Measurements from ENCODE around the gene DEXI. TPM values are rescaled to one million over a fixed set of nuclear protein-coding genes. Genes with fewer than 3 reads are reported as not detected.

DEXI gene
- total and polyA plus RNA-seq, 2 of the 13 experiments (the other 11 are each of a cell fraction or from before 2014, with no cell fraction given), result 51.5 to 70.4 TPM

DNA sequence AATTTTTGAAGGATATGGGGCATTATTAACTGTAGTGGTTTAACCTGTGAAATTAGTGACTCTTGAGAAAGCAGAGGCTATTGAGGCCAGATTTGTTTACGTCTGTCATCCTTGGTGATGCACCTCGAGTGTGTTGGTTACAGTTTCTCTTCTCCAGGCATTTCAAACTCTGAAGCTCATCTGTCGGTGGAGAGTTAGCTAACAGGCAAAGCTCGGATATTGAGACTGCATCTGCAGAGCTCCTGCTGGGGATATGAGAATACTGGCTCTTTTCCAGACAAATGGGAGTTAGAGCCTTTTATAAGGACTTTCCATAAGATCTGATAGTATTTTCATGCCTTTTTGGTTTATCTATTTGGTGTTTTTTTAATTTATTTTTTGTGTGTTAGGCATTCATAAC lies 8.8 kb upstream of the DEXI start (continued):
- no peak for TF ChIP-seq CREB3 (CRISPR knock-in tag; IDR thresholded peaks at IDR 0.05)

- Histone ChIP-seq H4K20me1 (ENCODE audit: insufficient read depth, low read length) (no peaks in the 10 kb centered on the region), H3K27ac (ENCODE audit: extremely low read length, insufficient read depth, low read length) (no peak overlapping the region), H3K4me3 (replicated peaks in 1 of 3; ENCODE audit: insufficient read depth in 1 of 3, low read depth in 2 of 3, low read length in 3 of 3) (no peak overlapping the region), H3K9me3 (ENCODE audit: low read length) (no peaks in the 10 kb centered on the region), H2AFZ (ENCODE audit: low read length) (no peak overlapping the region), H3K79me2 (ENCODE audit: insufficient read depth, low read length) (peaks cover 14% of the 10 kb centered on the region), H3K27me3 (ENCODE audit: control insufficient read depth in 1 of 2, insufficient read depth in 2 of 2, low read length in 2 of 2) (no peaks in the 10 kb centered on the region), H3K36me3 (replicated peaks in 1 of 2; ENCODE audit: control insufficient read depth in 1 of 2, insufficient read depth in 2 of 2, low read length in 2 of 2) (no peaks in the 10 kb centered on the region), H3K9ac (ENCODE audit: insufficient read depth, low read depth, low read length) (no peak overlapping the region), H3K4me1 (ENCODE audit: insufficient read depth, low read length) (peaks cover 33% of the 10 kb centered on the region), H3K4me2 (ENCODE audit: low read depth, low read length) (no peak overlapping the region)
- in situ Hi-C loops (cut with HindIII; ENCODE audit: extremely low pct_ligation_motif_present, low pct_unique_long_range_greater_than_20kb), result no loop called here
- FAIRE-seq (no peak), DNase-seq (ENCODE audit: low spot score) (no peak), ATAC-seq (no peak)
- WGBS (ENCODE audit: low lambda C conversion rate), result 87% methylated on average over 5 of the region's 5 CpGs
- intact Hi-C loops (cut with micrococcal nuclease; ENCODE audit: unreplicated experiment), result no loop called here
- no peak for TF ChIP-seq PAX8 (CRISPR knock-in tag; IDR thresholded peaks at IDR 0.05; ENCODE audit: borderline replicate concordance)
- TF ChIP-seq FOSL2 (CRISPR knock-in tag; IDR thresholded peaks at IDR 0.05), result 0 out of 2 replicates have a peak, but pooled peaks have one; percentile 6
- no TSS peak for BruUV-seq (replicated peaks)
- ChIA-PET CTCF (ENCODE audit: low intra/inter-chr PET ratio, low total read pairs) (no interaction called here), POLR2A (interaction anchor here (1.3 kb wide), 1 partner anchor 9 kb away, joined by 4 read pairs; the partner anchor contains the start of gene DEXI)
Observed at GRCh38 chr16:10950393-10950792, 8.1 kb upstream of the DEXI start.

- FAIRE-seq, result no peak
- Histone ChIP-seq H3K27me3 (ENCODE audit: control insufficient read depth in 1 of 2, insufficient read depth in 2 of 2, low read length in 2 of 2) (no peaks in the 10 kb centered on the region; a peak in 1 of 5 replicates), H3K79me2 (ENCODE audit: insufficient read depth, low read length) (peaks cover 21% of the 10 kb centered on the region), H3K9ac (ENCODE audit: insufficient read depth, low read depth, low read length) (no peak overlapping the region), H3K4me1 (ENCODE audit: insufficient read depth, low read length) (peaks cover 29% of the 10 kb centered on the region), H3K9me3 (ENCODE audit: low read length) (no peaks in the 10 kb centered on the region), H2AFZ (ENCODE audit: low read length) (no peak overlapping the region), H3K36me3 (replicated peaks in 1 of 2; ENCODE audit: control insufficient read depth in 1 of 2, insufficient read depth in 2 of 2, low read length in 2 of 2) (no peaks in the 10 kb centered on the region), H3K4me2 (ENCODE audit: low read depth, low read length) (no peak overlapping the region), H4K20me1 (ENCODE audit: insufficient read depth, low read length) (no peaks in the 10 kb centered on the region), H3K27ac (ENCODE audit: extremely low read length, insufficient read depth, low read length) (no peak overlapping the region), H3K4me3 (replicated peaks in 1 of 3; ENCODE audit: insufficient read depth in 1 of 3, low read depth in 2 of 3, low read length in 3 of 3) (no peak overlapping the region)
- no TSS peak for BruUV-seq (replicated peaks)
- ATAC-seq, result no peak
- intact Hi-C loops (cut with micrococcal nuclease; ENCODE audit: unreplicated experiment) (no loop called here), in situ Hi-C loops (cut with HindIII; ENCODE audit: extremely low pct_ligation_motif_present, low pct_unique_long_range_greater_than_20kb) (no loop called here)
- WGBS (ENCODE audit: low lambda C conversion rate), result 95% methylated on average over 6 of the region's 7 CpGs
- CTCF ChIA-PET (ENCODE audit: low intra/inter-chr PET ratio, low total read pairs), result no interaction called here
- no peak for DNase-seq (ENCODE audit: low spot score)
- POLR2A ChIA-PET, result interaction anchor here (1.3 kb wide), 1 partner anchor 8 kb away, joined by 4 read pairs; the partner anchor contains the start of gene DEXI
- TF ChIP-seq, protein P1, sequence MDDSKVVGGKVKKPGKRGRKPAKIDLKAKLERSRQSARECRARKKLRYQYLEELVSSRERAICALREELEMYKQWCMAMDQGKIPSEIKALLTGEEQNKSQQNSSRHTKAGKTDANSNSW (CRISPR knock-in tag; IDR thresholded peaks at IDR 0.05; ENCODE audit: borderline replicate concordance), result no peak
- TF ChIP-seq SPEN (CRISPR knock-in tag; IDR thresholded peaks at IDR 0.05; ENCODE audit: low read depth) (no peak), CBX5 (CRISPR knock-in tag; IDR thresholded peaks at IDR 0.05; ENCODE audit: borderline replicate concordance) (no peak), JUN (CRISPR knock-in tag; IDR thresholded peaks at IDR 0.05) (no peak)
- TF ChIP-seq, protein P2, sequence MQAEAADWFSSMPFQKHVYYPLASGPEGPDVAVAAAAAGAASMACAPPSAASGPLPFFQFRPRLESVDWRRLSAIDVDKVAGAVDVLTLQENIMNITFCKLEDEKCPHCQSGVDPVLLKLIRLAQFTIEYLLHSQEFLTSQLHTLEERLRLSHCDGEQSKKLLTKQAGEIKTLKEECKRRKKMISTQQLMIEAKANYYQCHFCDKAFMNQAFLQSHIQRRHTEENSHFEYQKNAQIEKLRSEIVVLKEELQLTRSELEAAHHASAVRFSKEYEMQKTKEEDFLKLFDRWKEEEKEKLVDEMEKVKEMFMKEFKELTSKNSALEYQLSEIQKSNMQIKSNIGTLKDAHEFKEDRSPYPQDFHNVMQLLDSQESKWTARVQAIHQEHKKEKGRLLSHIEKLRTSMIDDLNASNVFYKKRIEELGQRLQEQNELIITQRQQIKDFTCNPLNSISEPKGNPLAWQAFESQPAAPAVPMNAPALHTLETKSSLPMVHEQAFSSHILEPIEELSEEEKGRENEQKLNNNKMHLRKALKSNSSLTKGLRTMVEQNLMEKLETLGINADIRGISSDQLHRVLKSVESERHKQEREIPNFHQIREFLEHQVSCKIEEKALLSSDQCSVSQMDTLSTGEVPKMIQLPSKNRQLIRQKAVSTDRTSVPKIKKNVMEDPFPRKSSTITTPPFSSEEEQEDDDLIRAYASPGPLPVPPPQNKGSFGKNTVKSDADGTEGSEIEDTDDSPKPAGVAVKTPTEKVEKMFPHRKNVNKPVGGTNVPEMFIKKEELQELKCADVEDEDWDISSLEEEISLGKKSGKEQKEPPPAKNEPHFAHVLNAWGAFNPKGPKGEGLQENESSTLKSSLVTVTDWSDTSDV (CRISPR knock-in tag; IDR thresholded peaks at IDR 0.05), result no peak
- TF ChIP-seq, protein P3, sequence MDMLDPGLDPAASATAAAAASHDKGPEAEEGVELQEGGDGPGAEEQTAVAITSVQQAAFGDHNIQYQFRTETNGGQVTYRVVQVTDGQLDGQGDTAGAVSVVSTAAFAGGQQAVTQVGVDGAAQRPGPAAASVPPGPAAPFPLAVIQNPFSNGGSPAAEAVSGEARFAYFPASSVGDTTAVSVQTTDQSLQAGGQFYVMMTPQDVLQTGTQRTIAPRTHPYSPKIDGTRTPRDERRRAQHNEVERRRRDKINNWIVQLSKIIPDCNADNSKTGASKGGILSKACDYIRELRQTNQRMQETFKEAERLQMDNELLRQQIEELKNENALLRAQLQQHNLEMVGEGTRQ (IDR thresholded peaks at IDR 0.05; ENCODE audit: low read depth, low read length), result no peak
- TF ChIP-seq, protein P3 (CRISPR knock-in tag; IDR thresholded peaks at IDR 0.05; ENCODE audit: borderline replicate concordance), result no peak
Observed at GRCh38 chr16:10949424-10949970, 7.2 kb upstream of the DEXI start.
